HUDEP-2 (cell line): ENCODE data around the gene FRMD3.

Source experiments
- DNase-seq, 76 experiments: peaks; one replicate each; lab custom pipeline; 2025; ENCODE audit not compliant: unreplicated experiment in 76 of 76; lab: John Stamatoyannopoulos, UW

Gene FRMD3

GRCh38 chr9:83296123-83296522 is 242.1 kb downstream of the FRMD3 start:
- no peak for DNase-seq

- no peak for DNase-seq
These were observed 243.4 kb downstream of the FRMD3 start for GRCh38 chr9:83294816-83295215.

GRCh38 chr9:83291196-83291595 is 247.0 kb downstream of the FRMD3 start:
- DNase-seq, result no peak

GRCh38 chr9:83290692-83291091 is 247.5 kb downstream of the FRMD3 start:
- DNase-seq, result no peak

- DNase-seq, result no peak
These were observed 251.2 kb downstream of the FRMD3 start for GRCh38 chr9:83287021-83287420.

- no peak for DNase-seq
These were observed 252.6 kb downstream of the FRMD3 start for GRCh38 chr9:83285445-83286225.

- DNase-seq, result no peak
These were observed 253.5 kb downstream of the FRMD3 start for GRCh38 chr9:83284746-83285145.

- DNase-seq, result no peak
These were observed 254.7 kb downstream of the FRMD3 start for GRCh38 chr9:83283528-83283927.

- DNase-seq, result no peak
These were observed 256.6 kb downstream of the FRMD3 start for GRCh38 chr9:83281306-83282255.

- DNase-seq, result no peak
These were observed 257.4 kb downstream of the FRMD3 start for GRCh38 chr9:83280790-83281189.

- DNase-seq, result no peak
These were observed 257.9 kb downstream of the FRMD3 start for GRCh38 chr9:83280268-83280667.

- no peak for DNase-seq
These were observed 263.4 kb downstream of the FRMD3 start for GRCh38 chr9:83274787-83275186.

GRCh38 chr9:83271665-83272071 is 266.5 kb downstream of the FRMD3 start:
- peak in 9 of 76 experiments; percentile 2 to 29 (median 11) for DNase-seq

GRCh38 chr9:83270116-83270515 is 268.1 kb downstream of the FRMD3 start:
- DNase-seq, result no peak

GRCh38 chr9:83267741-83268140 is 270.5 kb downstream of the FRMD3 start:
- DNase-seq, result no peak

GRCh38 chr9:83266666-83267496 is 271.3 kb downstream of the FRMD3 start:
- DNase-seq, result no peak

- DNase-seq, result no peak
These were observed 271.9 kb downstream of the FRMD3 start for GRCh38 chr9:83266331-83266665.

GRCh38 chr9:83264315-83264714 is 273.9 kb downstream of the FRMD3 start:
- no peak for DNase-seq

GRCh38 chr9:83259558-83259957 is 278.6 kb downstream of the FRMD3 start:
- DNase-seq, result no peak

GRCh38 chr9:83257937-83258891 is 280.0 kb downstream of the FRMD3 start:
- DNase-seq, result no peak
